Choroid plexus epithelial cell (primary cell): Measurements from ENCODE around the gene NRAP.

Experiments
- DNase-seq: peaks from one replicate; pipeline ENCODE4 v3.0.0-alpha.2; 2010; ENCODE audit warnings: low read depth
- H3K4me3 ChIP-seq: 2 replicates; pipeline ENCODE4 v1.5.1; 2011; ENCODE audit warnings: low read depth, mild to moderate bottlenecking, control low read depth, low read length, moderate library complexity
- TF ChIP-seq, protein P1 (sequence below): conservative IDR thresholded peaks from 2 replicates; pipeline ENCODE4 v1.5.1; 2011; ENCODE audit warnings: low read depth, mild to moderate bottlenecking, control low read depth, inconsistent platforms, low read length, moderate library complexity

NRAP gene

DNA sequence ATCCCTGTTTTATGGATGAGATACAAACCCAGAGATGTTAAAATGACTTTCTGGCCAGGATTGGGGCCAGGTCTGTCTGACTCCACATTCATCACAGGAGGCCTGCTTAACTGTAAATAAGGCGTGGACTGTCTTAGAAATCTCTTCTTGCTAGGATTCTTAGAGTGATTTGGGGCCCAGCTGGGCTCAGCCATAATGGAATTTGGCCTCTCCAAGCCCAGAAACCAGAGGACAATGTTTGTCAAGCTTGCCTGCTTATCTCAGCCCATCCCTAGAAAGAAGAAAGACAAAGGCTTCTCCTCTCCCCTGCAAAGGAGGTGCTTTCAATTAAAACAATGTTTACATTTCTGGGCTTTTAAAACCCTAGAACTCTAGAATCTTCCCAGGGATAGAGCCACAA is 108.1 kb downstream of the NRAP start:
- no peak overlapping the region for H3K4me3 ChIP-seq
- no peak for DNase-seq
- TF ChIP-seq, protein P1, sequence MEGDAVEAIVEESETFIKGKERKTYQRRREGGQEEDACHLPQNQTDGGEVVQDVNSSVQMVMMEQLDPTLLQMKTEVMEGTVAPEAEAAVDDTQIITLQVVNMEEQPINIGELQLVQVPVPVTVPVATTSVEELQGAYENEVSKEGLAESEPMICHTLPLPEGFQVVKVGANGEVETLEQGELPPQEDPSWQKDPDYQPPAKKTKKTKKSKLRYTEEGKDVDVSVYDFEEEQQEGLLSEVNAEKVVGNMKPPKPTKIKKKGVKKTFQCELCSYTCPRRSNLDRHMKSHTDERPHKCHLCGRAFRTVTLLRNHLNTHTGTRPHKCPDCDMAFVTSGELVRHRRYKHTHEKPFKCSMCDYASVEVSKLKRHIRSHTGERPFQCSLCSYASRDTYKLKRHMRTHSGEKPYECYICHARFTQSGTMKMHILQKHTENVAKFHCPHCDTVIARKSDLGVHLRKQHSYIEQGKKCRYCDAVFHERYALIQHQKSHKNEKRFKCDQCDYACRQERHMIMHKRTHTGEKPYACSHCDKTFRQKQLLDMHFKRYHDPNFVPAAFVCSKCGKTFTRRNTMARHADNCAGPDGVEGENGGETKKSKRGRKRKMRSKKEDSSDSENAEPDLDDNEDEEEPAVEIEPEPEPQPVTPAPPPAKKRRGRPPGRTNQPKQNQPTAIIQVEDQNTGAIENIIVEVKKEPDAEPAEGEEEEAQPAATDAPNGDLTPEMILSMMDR, result no peak

DNA sequence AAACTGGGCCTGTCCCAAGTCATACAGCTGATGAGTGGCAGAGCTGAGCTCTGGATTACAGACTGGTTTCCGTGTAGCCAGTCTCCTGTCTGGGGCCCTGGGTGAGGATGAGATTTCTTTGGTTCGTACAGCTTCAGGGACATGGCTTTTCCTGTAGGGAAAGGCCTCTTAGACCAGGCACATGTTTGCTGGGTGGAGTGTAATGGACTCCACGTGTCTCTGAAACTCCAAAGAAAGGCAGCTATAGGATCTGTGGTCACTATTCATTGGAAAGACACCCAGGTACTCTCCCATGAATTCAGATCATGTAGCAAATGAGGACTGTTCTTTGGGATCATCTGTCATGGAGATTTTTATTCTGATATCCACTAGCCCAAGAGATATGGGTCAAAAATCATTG is 108.6 kb downstream of the NRAP start:
- TF ChIP-seq, protein P1, result no peak
- DNase-seq, result no peak
- no peak overlapping the region for H3K4me3 ChIP-seq

DNA sequence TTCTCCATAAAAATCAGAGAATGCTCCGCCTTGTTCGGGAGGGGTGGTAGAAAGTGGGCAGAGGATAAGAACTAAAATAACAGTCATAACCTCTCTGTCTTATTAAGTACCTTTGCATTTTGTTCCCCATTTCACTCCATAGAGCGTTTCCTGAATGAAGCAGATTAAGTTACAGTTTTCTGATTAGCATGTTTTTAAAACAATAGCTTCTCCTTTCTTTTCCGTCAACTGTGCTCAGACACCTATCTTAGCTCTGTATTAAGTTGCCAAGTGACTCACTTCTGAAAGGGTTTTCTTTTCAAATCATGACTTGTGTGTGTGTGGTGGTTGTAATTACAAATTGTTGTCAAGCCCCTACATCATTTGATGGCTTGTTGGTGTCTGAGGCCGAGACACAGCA is 109.6 kb downstream of the NRAP start:
- TF ChIP-seq, protein P1, result no peak
- H3K4me3 ChIP-seq, result no peak overlapping the region
- no peak for DNase-seq

DNA sequence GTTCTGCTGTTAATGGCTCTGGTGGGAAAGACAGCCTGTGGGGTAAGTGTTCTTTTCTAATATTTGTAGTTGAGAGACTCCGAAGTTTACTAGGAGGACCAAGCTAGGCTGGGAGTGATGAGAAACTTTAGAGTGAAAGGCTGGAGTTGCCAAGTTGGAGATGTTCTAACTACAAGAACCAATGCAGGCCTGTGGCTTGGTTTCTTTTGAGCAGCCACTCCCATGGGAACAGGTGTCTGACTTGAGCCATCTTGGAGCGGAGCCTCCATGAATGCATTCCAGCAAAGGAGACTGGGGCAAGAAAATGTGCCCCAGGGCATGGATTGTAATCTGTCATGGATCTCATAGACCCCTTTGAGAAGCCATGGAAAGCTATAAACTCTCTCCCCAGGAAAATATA is 110.7 kb downstream of the NRAP start:
- H3K4me3 ChIP-seq, result no peak overlapping the region
- TF ChIP-seq, protein P1, result no peak
- no peak for DNase-seq

DNA sequence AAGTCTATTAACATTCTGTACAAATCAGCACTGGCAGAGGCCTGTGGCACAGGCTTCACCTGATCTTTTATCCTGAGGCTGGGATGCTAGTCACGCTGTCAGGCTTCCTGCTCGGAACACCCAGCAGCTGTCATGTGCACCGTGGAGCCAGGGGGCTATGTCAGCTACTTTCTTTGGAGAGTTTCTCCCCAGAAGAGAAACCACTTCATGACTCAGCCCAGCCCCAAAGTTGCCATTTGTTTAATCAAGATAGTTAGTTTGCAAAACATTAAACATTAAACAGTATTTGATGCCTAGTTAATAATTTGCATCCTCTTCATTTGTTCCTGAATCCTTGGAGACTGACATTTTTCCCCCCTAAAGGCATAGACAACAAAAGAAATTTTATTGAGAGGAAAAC is 111.1 kb downstream of the NRAP start, which contains the start of gene HABP2:
Gene HABP2 (plus strand): TSS at position 353 of the 400 bp plus-strand sequence. CDS start 69 bp downstream, outside the sequence.
- no peak within 1 kb of the TSS for H3K4me3 ChIP-seq
- TF ChIP-seq, protein P1, result no peak
- DNase-seq, result no peak

DNA sequence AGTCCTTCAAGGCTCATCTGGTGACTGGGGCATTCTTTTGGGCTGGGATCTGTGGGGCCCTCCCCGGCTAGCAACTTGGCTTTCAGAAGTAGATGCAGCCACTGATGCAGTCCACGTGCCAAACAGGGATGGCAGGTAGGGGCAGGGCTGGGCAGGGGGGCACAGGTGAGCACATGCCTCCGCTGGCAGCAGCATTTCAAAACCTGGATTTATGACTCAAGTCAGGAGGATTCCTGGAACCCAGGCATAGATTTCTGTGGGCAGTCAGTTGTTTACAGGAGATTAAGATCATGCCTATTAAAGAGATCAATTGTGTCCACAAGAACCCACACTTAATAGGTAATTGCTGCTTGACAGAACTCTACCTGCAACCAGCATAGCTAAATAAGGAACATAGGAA is 111.8 kb downstream of the NRAP start:
- TF ChIP-seq, protein P1, result no peak
- no peak overlapping the region for H3K4me3 ChIP-seq
- DNase-seq, result no peak

DNA sequence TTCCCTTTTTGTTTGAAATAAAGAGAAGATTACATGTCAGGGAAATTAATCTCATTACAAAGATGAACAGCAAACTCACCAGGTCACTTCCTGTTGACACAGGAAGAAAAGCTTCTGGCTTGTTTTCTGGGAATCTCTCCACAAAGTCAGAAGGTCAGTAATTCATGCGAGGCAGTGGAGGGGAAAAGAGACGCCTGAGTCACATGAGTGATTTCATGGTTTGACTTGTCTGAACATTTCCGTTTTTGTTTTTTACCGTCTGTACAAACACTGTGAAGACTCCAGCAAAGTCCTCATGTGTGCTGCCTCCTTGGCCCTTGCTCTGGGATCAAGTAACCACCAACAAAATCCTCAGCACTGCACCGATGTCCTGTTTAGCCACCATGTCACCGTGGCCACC is 113.5 kb downstream of the NRAP start:
- DNase-seq, result peak; percentile 69
- H3K4me3 ChIP-seq, result no peak overlapping the region
- TF ChIP-seq, protein P1, result no peak
